Neutrophil (primary cell): ENCODE data around the gene IKZF3.

Experiments used
- H3K27ac ChIP-seq: fragments of 200-600 bp; sonication (generic); 2 replicates; pipeline ENCODE4 v1.5.1; 2016; ENCODE audit warnings: mild to moderate bottlenecking, moderate library complexity
- H3K27me3 ChIP-seq: fragments of 200-600 bp; sonication (generic); 2 replicates; pipeline ENCODE4 v1.6.0; 2016; ENCODE audit warnings: mild to moderate bottlenecking
- H3K36me3 ChIP-seq: fragments of 200-600 bp; sonication (generic); 2 replicates; pipeline ENCODE4 v1.5.1; 2017
- H3K4me1 ChIP-seq, 2 experiments: fragments of 200-600 bp in 1 of 2; sonication (generic) in 1 of 2; 1 replicate in 1 of 2; 2 replicates in 1 of 2; pipeline versions ENCODE4 v1.5.1 to v1.6.1; 2013 to 2016; ENCODE audit warnings: low read depth in 1 of 2, low read length in 1 of 2, mild to moderate bottlenecking in 1 of 2, moderate library complexity in 1 of 2; ENCODE audit not compliant: control insufficient read depth in 1 of 2, insufficient read depth in 1 of 2
- H3K4me3 ChIP-seq, 2 experiments: fragments of 200-600 bp in 1 of 2; sonication (generic) in 1 of 2; 1 replicate in 1 of 2; 2 replicates in 1 of 2; pipeline ENCODE4 v1.5.1; 2013 to 2016; ENCODE audit warnings: low read depth in 1 of 2, low read length in 1 of 2, mild to moderate bottlenecking in 1 of 2, moderate library complexity in 1 of 2
- H3K9me3 ChIP-seq: fragments of 200-600 bp; sonication (generic); 2 replicates; pipeline ENCODE4 v1.5.1; 2016
- CTCF ChIP-seq: fragments of 200-600 bp; sonication (generic); IDR thresholded peaks from 2 replicates; pipeline ENCODE4 v1.5.1; 2016; ENCODE audit warnings: antibody characterized with exemption

The IKZF3 gene

GRCh38 chr17:39841134-39841683 is 22.9 kb downstream of the IKZF3 start:
- Histone ChIP-seq H3K36me3 (no peaks in the 10 kb centered on the region), H3K4me1 (no peaks in the 10 kb centered on the region), H3K27me3 (peaks cover 77% of the 10 kb centered on the region), H3K27ac (no peak overlapping the region), H3K4me3 (no peak overlapping the region), H3K9me3 (no peaks in the 10 kb centered on the region)
- no peak for TF ChIP-seq CTCF

- Histone ChIP-seq H3K9me3 (no peaks in the 10 kb centered on the region), H3K4me3 (no peak overlapping the region), H3K4me1 (no peaks in the 10 kb centered on the region), H3K27ac (no peak overlapping the region), H3K36me3 (no peaks in the 10 kb centered on the region), H3K27me3 (peaks cover 70% of the 10 kb centered on the region)
- no peak for TF ChIP-seq CTCF
Observed at GRCh38 chr17:39838784-39839183, 25.3 kb downstream of the IKZF3 start.

- peaks cover 70% of the 10 kb centered on the region for H3K27me3 ChIP-seq
- no peak for TF ChIP-seq CTCF
- H3K4me1 ChIP-seq = no peaks in the 10 kb centered on the region
Observed at GRCh38 chr17:39838057-39838456, 26.1 kb downstream of the IKZF3 start.

GRCh38 chr17:39836117-39836516 is 28.0 kb downstream of the IKZF3 start:
- Histone ChIP-seq H3K9me3 (no peaks in the 10 kb centered on the region), H3K4me1 (no peaks in the 10 kb centered on the region), H3K27me3 (peaks cover 69% of the 10 kb centered on the region), H3K27ac (no peak overlapping the region), H3K36me3 (no peaks in the 10 kb centered on the region), H3K4me3 (no peak overlapping the region)
- no peak for TF ChIP-seq CTCF

More at GRCh38 chr17:39838057-39838456, 26.1 kb downstream of the IKZF3 start:
- no peaks in the 10 kb centered on the region for H3K36me3 ChIP-seq
- no peak overlapping the region for H3K27ac ChIP-seq
- no peaks in the 10 kb centered on the region for H3K9me3 ChIP-seq
- no peak overlapping the region for H3K4me3 ChIP-seq

GRCh38 chr17:39835038-39835786 is 28.9 kb downstream of the IKZF3 start:
- H3K9me3 ChIP-seq = no peaks in the 10 kb centered on the region
- no peaks in the 10 kb centered on the region for H3K36me3 ChIP-seq
- H3K27me3 ChIP-seq = peaks cover 69% of the 10 kb centered on the region
- no peak overlapping the region for H3K4me3 ChIP-seq
- no peaks in the 10 kb centered on the region for H3K4me1 ChIP-seq
- no peak overlapping the region for H3K27ac ChIP-seq
- TF ChIP-seq CTCF = no peak
